Endothelial cell of umbilical vein (primary cell): ENCODE measurements around the gene CROCC.

Experiments used
- CTCF ChIP-seq, 2 donors: IDR thresholded peaks; 1 replicate in 1 of 2; 2 replicates in 1 of 2; pipeline ENCODE4 v1.5.1; 2011; ENCODE audit warnings: low read length in 2 of 2, mild to moderate bottlenecking in 2 of 2, moderate library complexity in 2 of 2, control low read depth in 1 of 2, inconsistent platforms in 1 of 2, low read depth in 1 of 2; ENCODE audit not compliant: insufficient read depth in 1 of 2; ENCODE audit errors: extremely low read depth in 1 of 2
- POLR2AphosphoS5 ChIP-seq: IDR thresholded peaks from 2 replicates; pipeline ENCODE4 v1.6.1; 2012; ENCODE audit warnings: low read depth, mild to moderate bottlenecking, control low read depth, low read length, moderate library complexity; ENCODE audit not compliant: insufficient read depth

GRCh38 chr1:16965486-16966067 lies 43.8 kb downstream of the CROCC start:
- no peak for TF ChIP-seq CTCF (IDR thresholded peaks at IDR 0.05; ENCODE audit: extremely low read depth in 1 of 2, insufficient read depth in 1 of 2, low read depth in 1 of 2, low read length in 2 of 2)
- no peak for TF ChIP-seq POLR2AphosphoS5
